ENCODE results near the gene MYOCOS.

MYOCOS gene

DNA sequence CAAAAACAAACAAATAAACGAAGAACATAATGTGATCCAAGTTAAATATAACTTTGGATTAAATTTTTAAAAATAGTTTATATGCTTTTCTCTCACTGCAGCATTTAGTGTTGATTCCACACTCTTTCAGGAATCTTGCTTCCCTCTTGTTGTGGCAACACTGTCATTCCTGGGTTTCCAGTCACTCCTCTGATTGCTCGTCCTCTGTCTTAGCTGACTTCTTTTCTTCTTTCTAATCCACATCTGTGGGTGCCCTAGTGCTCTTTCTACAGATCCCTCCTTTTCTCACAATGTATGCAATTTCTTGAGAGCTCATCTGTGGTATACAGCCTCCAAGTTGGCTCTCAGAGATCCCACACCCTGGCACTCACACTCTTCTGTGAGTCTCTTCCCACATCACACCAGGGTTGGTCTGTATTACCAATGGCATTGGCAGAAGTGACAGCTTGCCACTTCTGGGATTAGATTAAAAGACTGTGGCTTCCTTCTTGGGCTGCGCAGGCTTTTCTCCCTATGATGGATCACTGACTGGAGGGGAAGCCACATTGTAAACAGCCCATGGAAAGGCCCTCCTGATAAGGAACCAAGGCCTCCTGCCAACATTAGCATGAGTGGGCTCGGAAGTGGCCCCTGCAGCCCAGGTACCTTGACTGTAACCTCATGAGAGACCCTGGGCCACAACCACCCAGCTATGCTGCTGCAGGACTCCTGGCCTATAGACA, 42.0 kb downstream of the MYOCOS start:
- DNase-seq: no peak

DNA sequence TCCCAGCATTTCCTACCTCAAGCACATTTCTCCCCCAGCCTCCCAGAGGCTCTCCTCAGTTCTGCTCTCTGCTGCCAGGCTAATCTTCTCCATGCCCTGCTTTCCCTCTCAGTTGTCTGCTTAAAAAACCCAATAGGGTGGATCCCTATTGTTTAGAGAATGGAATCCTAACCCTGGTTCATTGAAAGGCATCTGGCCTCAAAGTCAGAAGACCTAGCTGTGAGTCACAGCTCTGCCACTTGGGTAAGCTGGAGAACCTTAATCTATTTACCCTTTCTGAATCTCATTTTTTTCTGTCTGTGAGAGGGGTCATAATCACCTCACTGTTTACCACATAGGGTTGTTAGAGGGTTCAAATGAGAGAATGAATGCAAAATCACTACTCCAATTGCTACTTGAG, 42.9 kb downstream of the MYOCOS start:
- no peak for DNase-seq

DNA sequence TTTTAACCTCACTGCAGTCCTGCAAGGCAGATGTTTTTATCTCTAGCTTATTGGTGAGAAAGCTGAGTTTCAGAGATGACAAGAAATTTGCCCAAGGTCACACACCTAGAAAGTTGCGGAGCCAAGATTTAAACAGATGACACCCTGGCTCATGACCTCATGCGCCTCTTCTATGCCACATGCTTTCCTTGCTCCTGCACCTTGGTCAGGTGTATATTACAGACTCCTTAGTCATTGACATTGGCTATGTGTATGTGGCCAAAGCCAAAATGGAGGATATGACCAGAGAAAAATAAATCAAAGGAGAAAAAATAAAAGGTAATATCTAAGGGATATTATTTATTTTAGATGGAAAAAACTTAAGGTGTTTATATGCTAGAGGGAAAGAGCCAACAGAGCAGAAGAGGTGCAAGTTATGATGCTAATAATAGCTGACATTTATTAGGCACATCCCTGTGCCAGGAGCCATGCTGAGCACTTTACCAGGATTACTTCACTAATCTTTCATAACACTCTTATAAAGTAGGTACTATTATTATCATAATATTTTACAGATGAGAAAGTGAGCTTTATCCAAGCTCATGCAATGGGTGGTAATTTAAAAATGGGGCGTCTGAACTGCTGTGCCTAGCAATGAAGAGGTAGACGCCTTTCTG, 44.2 kb downstream of the MYOCOS start:
- DNase-seq: no peak

DNA sequence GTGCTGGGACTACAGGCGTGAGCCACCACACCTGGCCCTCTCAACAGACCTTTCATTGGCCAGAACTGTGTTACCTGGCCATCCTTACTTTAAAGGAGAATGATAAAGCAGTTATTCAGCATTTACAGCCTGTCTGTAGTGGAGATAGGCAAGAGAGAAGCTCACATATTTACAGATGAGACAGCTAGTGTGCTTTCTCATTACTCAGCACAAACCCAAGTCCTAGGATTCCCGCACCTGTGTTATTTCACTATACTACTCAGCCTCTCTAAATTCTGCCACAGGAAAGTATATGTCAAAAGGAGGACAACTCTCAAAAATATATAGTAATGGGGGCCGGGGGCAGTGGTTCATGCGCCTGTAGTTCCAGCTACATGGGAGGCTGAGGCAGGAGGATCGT, 46.3 kb downstream of the MYOCOS start:
- DNase-seq: no peak

DNA sequence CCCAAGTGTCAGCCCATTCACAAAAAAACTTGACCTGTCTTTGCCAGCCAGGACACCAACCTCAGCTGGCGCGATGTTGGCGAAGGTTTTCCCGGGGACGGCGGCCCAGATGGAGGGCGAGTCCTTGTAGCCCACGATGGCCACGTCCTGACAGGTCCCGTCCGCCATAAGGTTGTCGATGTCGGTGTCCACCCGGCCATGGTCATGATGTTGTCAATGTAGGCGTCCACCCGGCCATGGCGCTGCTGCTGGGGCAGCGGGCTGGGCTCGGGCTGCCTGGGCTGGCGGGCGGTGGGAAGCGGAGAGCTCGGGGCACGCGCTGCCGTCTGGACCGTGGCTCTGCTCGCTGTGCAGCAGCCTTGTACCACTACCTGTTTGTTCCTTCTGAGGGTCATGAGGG, 48.7 kb downstream of the MYOCOS start:
- DNase-seq: no peak

DNA sequence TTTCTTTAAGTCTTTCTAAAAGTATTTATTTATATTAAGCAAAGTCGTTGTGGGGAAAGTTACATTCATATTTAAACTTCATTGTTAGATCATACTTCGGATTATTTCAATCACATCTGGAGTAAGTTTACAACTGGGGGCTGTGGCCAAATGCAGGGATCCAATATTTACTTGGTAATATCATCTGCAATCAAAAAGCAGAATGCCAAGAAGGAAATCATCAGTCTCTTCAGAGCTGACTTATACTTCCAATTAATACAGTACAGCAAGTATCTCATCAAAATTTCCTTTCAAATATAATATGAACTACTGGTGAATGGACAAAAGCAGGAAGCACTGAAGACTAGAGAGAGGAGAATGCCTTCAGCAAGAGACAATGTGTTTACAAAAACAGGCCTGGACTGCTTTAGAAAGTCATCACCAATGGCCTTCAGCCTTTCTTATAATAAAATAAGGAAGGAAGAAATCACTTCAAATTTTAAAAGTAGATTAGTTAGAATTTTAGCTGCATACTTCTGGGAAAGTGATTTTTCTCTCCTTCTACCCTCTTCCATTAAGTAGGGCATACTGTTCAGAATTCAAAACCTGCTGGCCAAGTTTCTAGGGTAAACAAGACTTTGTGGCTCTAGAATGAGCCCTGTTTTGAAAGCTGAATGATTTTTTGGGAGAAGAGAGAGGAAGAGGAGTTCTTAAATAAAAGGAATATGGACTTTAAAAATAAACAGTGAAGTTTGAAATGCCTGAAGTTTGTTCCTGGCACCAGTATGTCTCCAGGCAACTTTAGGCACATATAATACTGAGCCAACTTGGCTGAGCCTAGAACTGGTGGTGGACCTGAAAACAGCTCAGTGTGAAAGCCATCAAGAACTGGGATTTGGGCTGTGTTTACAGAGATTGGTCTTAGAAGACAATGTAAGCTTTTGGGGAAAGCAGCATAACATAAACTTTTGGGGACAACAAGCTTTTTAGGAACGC, 52.7 kb downstream of the MYOCOS start:
- no peak for DNase-seq

All from NCI-H526 (cell line).